Measurements from ENCODE around the gene TEX13A. TPM values are rescaled to one million over a fixed set of nuclear protein-coding genes. Genes with fewer than 3 reads are reported as not detected.

TEX13A gene, protein sequence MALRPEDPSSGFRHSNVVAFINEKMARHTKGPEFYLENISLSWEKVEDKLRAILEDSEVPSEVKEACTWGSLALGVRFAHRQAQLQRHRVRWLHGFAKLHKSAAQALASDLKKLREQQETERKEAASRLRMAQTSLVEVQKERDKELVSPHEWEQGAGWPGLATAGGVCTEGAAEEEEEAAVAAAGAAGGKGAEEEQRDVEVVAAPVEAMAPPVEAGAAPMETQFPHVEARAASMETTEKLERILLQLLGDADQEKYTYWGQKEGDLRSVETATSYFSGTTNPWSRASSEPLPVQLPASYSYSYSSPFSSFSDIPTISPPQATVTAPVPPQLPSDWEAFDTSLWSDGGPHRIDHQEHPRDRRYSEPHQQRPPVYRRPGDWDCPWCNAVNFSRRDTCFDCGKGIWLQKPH
- not detected in 2 replicates for total RNA-seq

DNA sequence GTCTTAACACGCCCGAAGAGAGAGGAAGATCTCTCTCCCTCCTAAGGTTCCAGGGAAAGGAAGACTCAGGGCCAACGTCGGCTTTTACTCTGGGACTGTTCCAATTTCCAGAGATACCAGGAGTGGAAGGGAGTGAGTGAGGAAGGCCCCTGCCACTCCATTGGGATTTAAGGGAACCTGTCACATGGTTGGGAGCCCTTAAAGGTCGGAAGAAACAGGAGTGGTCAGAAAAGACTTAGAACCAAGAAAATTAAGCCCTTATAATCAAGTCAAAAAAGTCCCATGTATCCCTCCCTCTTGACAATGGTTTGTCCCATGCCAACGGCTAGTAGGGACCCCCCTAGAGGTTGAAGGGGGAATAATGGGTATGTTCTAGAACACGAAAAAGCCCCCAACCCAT is at the start of gene TEX13A:
Gene TEX13A, minus strand, starts transcription at position 59 of the 400 bp plus-strand sequence. CDS start 297 bp downstream, outside the sequence.

All from hair follicular keratinocyte (primary cell).